ENCODE data around the gene ADAM10. TPM values are rescaled to one million over a fixed set of nuclear protein-coding genes. Genes with fewer than 3 reads are reported as not detected.
"Not testable (repeated sequence)": the region's sequence is repeated elsewhere in the genome, so short reads cannot be mapped to it uniquely, and the experiment has no call there.

ADAM10 gene
- total RNA-seq, 1 donor from 2014 or later = 36.6 TPM

DNA sequence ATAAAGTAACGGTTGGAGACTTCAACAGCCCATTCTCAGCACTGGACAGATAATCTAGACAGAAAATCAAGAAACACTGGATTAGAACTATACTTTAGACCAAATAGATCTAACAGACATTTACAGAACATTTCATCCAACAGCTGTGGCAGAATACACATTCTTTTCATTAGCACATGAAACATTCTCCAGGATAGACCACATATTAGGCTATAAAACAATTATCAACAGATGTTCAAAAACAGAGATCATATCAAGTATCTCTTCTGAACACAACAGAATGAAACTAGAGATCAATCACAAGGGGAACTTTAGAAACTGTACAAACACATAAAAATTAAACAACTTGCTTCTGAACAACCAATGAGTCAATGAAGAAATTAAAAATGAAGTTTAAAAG lies 133.3 kb downstream of the ADAM10 start:
- DNase-seq (ENCODE audit: low spot score) = no peak
- no peak for ATAC-seq

DNA sequence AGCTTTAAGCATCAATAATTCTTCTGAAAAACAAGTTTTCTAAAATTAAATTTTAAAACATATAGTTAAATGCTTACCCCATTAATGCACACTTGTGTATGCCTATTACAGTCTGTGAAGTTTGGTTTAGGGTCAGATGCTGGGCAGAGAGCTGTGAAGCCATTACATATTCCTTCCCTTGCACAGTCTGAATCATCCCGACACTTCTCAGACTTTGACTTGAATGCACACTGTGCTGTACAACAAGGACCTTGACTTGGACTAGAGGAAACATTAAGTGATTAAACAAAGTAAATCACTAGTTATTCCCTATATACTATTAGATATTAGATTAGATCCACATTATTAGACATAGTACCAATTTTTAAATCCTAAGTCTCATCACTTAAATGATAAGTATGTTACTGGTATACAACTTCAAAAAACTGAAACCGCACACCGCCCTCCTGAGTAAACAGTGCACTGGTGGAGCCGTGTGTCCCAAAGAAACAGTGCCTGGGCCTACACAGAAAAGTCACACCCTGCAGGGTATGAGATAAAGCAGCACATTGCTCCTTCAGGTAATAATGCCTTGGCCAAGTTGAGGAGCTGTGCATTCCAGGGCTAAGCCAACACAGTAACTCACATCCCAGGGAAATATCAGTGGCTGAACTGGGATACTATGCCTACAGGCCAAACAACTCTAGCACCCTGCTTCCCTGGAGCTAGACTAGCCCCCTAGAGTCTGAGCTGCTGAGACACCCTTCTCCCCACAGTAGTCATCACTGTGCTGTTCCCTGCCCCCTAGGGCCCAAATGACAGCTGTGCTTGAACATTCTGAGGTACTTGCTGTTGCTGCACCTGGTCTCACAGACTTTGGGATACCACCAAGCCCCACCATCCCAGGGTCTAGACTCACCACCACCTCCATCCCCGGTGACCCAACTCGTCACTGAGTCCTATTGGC lies 137.5 kb downstream of the ADAM10 start:
- DNase-seq (ENCODE audit: low spot score) = no peak
- ATAC-seq = no peak

DNA sequence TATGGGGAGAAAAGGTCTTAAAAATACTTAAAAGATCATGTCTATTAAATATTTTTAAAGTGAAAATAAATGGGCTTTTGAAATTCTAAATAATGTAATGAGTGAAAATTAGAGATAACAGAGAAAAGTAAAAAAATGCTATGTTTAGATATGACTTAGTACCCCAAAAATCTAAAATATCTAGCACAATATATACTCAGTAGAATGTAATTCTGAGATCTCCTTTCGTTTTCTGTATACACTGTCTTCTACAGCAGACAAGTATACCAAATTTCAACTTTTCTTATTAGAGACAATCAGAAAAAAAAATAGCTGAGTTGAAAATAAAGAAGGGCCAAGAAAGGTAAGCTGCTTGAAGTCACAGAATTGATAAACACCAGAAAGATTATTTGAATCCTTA lies 140.8 kb downstream of the ADAM10 start:
- ATAC-seq (no peak), DNase-seq (ENCODE audit: low spot score) (no peak)

DNA sequence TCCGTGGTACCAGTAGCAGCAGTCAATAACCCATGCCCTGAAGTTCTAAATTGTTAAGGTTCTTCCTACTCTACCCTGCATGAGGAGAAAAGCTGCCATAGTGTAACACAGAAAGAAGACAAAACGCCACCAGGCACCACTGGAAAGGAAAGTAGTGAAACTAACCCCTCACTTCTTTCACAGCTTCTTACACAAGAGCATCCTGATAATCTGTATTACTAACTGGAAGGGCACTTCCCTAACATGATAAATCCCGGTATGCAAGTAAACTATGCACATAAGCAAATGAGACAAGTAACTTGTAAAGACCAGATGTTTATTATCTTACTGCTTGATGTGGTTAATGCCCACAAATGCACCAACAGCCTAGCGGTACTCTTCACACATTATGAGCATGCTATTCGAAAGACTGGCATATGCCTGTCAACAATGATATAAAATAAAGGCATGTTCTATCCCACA lies 141.3 kb downstream of the ADAM10 start:
- DNase-seq (ENCODE audit: low spot score) (no peak), ATAC-seq (no peak)

DNA sequence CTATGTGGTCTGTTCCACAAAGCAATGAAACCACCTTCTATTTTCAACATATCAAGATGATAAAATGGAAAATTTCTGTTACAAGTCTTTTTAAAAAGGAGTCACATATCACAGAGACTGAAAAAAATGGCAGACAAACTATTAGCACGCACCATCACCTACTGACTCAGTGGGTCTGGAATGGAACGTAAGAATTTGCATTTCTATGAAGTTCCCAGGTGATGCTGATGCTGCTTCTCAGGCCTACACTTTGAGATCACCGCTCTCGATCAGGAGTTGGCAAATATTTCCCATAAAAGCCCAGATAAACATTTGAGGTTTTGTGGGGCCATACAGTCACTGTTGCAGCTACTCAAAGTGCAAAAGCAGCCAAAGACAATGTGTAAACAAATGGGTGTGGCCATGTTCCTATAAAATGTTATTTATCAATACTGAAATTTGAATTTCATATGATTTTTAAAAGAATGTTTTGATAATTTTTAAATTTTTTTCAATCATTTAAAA lies 142.9 kb downstream of the ADAM10 start:
- DNase-seq (ENCODE audit: low spot score) (no peak), ATAC-seq (no peak)

DNA sequence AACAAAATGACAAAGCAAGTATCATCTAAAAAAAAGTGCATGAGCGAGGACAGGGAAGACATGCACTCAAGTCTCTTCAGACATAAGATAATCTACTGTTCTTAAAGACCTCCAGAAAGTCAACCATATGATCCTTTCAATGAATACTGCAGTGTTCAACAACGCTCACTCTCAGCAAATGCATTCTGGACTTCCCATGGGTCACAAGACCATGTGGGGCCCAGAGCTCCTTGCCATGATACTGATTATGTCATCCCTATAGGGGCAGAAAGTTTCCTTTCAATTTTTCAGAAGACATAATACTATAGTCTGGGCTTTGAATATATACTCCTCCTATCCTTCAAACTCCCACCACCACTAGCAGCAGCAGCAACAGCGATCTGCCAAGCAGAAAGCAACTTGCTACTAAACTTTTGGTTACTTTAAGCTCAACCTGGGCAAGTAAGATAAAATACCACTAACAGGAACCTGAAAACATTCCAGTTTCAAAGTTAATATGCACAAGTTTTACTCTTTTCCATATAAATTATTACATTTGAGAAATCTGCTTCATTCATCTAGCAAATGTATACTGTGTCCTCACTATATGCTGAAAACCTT lies 143.5 kb downstream of the ADAM10 start:
- DNase-seq (ENCODE audit: low spot score) (no peak), ATAC-seq (no peak)

DNA sequence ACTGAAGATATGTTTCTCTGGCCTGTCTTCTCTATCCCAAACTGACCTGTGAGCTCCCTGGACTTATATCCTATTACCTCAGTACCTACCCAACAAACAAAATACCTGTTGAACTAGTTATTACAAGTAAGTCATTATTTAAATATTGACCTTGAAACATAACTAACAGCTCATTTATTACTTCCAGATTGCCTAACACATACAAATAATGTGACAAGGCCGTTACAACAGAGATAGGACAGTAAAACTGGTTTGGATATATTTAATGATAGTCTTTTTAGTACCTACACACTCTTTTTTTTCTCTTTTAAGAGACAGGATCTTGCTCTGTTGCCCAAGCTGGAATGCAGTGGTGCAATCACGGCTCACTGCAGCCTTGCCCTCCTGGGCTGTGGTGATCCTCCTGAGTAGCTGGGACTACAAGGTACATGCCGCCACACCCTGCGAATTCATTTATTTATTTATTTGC lies 145.0 kb downstream of the ADAM10 start:
- ATAC-seq = peak; percentile 64
- DNase-seq (ENCODE audit: low spot score) = no peak

DNA sequence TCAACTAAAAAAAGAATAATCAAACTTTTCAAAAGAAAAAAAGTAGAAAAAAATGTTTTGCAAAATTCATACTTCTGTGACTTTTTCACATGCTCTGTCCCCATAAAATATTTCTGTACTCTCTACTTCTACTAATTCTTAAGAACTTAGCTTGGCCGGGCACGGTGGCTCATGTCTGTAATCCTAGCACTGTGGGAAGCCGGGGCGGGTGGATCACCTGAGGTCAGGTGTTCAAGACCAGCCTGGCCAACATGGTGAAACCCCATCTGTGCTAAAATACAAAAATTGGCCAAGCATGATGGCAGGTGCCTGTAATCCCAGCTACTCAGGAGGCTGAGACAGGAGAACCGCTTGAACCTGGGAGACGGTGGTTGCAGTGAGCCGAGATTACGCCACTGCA lies 145.6 kb downstream of the ADAM10 start:
- DNase-seq (ENCODE audit: low spot score); ATAC-seq: not testable (repeated sequence)

DNA sequence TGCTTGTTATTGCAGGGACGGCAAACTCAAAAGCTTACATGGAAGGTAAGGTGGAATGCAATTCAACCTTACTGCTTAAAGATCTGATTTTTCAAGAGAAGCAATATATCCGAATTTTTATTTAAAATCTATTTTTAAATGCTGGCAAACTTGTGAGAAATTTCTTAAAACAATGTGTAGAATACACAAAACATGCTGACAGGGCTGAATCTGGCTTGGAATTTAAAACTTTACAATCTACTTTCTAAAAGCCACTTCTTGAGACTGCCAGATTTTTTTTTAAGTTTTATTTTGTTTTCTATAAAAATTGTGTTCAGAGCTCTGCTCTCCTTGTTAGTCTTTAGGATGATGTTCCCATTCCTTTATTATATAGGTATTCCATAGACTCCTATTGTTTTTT lies 146.7 kb downstream of the ADAM10 start:
- ATAC-seq = no peak
- DNase-seq (ENCODE audit: low spot score) = no peak

DNA sequence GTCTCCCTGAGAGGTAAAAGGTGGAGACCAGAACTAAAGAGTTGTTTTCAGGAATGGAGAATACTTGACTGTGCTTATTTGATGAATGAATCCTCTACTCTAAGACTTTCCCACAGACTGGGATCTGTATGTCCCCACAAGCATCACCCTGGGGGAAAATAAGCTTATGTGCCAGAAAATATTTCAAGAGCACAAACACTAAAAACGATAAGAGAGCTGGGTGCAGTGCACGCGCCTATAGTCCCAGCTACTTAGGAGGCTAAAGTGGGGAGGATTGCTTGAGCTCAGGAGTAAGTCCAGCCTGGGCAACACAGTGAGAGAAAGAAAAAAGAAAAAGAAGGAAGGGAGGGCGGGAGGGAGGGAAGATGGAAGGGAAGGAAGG lies 150.7 kb downstream of the ADAM10 start:
- DNase-seq (ENCODE audit: low spot score) (no peak), ATAC-seq (no peak)

DNA sequence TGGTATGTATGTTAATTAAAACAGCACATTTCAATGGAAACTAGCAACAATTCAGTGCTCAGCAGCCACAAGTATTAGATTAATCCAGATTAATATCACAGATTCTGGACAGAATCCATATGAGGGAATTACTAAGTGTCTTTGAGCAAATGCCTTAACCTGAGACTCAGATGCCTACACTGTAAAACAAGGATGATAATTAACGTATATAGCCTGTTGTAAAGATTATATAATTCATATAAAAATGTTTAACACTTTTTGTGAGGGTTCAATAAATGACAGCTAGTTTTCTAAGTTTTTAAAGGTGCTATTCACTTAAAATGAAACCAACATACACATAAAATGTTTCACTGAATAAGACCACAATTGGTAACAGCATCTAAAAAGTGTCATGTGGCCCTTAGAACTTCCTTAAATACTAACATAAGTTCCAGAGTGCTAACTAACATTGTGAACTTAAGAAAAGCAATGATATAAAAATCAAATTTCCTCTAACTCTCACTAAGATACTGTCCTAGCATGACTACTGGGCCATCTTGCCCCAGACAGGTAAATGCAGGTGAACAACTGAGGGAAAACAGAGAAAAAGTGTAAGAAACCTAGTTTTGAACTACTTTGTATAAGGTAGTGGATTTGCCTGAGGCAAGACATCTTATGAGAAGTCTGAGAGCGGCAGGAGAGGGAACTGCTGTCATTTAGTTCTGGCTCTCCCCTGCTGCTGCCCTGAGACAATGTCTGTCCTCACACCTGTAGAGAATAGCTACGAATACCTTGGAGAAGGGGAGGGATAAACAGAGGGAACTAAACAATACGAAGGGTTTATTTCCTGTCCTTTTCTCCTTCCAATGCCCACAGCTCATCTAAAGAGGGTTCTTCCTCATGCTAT lies 151.3 kb downstream of the ADAM10 start:
- DNase-seq (ENCODE audit: low spot score) = no peak
- no peak for ATAC-seq

DNA sequence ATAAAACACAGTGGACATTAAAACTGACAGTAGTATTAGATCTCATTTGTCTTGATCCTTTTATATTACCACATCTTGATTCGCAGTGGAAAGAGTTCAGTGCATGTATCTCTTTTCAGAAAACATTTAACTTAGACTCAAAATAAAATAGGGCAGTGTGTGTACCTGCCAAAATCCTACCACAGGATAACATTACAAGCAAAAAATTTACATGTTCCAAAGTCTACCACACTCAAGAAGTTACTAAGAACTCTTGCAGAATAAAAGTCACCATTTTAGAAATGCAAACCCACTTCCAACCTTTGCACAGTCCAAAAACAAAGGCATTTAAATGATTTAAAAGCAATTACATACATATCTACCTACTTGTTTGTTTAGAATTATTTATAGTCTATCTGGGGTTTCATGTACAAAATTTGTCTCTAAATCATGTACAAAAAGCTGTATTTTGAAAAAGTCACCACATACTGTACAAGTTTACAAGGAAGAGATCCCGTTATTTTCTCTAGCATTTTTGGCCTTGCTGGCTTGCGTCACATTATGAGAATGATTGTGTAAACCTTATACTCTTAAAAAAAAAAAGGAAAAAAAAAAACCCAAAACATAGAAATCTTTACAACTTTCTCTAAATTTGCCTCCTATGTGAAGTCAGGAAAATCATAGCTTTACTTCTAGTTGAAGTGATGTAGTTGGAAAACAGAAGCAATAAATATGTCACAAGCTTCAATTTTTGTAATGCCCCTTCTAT lies 153.8 kb downstream of the ADAM10 start:
- ATAC-seq (peak; percentile 78), DNase-seq (ENCODE audit: low spot score) (no peak)

DNA sequence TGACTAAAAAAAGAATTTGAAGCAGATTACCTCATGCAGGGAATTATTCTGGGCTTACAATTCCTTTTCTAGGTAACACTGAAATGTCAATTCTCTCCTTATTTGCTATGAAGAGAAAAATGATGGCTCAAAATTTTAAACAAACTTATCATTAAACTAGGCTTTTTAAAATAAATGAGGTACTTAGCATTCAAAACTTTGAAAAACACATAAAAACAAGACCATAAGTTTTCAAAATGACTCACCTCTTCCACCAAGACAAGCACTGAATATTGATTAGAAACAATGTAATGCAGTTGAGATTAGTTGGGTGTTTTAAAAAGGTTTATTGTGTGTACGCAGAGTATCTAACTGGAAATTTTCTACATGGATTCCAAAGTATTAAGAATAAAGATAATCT lies 154.6 kb downstream of the ADAM10 start:
- no peak for DNase-seq (ENCODE audit: low spot score)
- no peak for ATAC-seq

DNA sequence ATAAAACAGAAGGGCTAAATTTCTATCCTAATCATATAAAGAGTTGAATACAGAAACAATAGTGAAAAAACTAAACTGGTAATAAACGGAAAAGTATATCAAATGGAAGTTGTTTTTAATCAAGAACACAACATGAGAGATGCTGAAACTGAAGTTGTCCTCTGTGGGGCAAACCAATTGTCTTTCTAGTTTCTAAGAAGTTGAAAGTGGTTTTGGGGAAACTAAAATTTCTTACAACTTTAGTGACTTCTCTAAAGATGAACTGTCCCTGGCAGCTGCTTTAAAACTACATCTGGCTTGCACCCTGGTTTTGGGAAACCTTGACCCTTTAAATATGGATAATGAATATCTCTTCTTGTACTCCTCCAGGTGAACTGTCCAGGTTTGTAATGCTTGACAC lies 155.6 kb downstream of the ADAM10 start:
- no peak for DNase-seq (ENCODE audit: low spot score)
- no peak for ATAC-seq

DNA sequence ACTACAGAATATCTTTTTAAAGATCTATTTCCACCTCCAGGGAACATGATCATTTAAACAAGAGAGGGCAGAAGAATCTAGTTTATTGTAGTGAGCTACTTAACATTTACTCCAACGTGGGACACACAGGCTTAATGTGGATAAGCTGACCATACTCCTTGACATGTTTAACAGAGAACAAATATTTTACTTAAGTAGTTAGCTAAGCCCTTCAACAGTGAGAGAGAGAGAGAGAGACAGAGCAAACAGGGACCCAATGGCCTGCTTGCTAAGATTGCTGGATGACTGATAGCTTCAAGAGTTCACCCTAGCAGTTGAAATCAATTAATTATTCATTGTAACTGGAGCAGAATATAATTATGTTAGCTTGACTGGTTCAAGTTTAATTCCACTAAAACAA lies 158.6 kb downstream of the ADAM10 start:
- no peak for ATAC-seq
- no peak for DNase-seq (ENCODE audit: low spot score)

DNA sequence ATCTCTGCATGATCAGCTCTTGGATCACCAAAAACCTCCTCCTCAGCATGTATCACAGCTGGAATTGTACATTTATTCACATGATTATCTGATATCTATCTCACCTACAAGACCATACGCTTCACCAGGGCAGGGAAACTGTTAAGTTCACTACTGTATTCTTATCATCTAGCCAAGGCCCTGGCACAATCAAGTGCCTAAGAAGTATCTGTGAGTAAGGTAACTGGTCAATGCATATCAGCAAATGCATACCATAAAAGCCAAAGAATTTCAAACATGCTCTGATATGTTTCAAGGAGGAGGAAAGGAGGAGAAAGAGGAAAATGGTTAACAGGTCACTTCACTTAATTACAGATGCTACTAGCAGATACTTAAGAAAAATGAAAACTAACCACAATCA lies 159.3 kb downstream of the ADAM10 start:
- ATAC-seq = no peak
- no peak for DNase-seq (ENCODE audit: low spot score)

DNA sequence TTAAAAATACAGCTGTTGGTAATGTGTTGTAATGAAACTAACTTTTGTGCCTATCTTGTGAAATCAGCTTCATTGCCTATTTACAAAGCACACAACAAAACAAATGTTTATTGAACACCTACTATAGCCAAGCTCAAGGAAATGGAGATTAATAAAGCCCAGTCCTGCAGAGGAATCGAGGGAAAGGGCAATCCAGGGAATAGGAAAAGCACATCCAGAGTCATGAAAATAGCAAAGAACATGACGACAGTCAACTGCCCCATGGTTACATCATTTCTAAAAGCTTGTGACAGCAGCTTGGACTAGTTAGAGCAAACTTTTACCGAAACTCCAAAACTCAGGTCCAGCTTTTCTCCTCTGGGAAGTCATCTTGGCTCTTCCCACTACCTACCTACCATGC lies 160.5 kb downstream of the ADAM10 start:
- ATAC-seq (peak; percentile 61), DNase-seq (ENCODE audit: low spot score) (no peak)

DNA sequence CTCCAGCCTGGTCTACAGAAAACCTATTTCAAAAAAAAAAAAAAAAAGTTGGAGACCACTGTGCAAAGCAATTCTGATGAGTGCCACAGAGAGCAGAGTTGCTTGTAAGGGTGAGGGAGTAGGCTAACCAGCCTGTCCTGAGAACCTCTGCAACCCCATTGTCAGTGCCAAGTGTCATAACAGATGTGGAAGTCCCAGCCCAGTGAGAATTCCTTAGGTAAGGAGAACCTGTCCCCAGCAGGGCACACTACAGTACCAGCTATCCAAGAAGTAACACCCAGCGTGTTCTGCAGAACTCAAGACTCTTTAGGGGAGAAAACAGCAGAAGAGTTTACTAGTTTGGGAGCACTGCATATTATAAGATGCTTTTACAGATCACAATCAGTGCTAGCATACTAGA lies 161.4 kb downstream of the ADAM10 start:
- ATAC-seq (peak; percentile 54), DNase-seq (ENCODE audit: low spot score) (no peak)

DNA sequence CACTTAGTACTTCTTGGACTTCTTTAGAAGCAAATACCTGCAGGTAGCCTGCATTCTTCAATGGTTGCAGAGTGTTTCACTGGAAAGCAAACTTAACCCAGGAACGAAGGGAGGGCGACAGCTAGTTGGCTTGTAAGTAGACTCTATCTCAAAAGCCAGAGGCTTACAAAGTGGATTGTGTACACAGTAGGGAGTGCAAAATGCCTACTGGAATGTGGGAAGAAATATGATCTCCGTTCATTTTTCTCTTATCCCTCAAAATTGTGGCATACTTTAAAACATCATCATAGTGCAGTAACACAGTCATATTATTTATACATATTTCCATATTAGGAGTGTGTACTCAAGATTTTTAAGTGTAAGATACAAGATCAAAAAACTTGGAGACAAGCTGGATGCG lies 162.0 kb downstream of the ADAM10 start:
- DNase-seq (ENCODE audit: low spot score) (no peak), ATAC-seq (no peak)

DNA sequence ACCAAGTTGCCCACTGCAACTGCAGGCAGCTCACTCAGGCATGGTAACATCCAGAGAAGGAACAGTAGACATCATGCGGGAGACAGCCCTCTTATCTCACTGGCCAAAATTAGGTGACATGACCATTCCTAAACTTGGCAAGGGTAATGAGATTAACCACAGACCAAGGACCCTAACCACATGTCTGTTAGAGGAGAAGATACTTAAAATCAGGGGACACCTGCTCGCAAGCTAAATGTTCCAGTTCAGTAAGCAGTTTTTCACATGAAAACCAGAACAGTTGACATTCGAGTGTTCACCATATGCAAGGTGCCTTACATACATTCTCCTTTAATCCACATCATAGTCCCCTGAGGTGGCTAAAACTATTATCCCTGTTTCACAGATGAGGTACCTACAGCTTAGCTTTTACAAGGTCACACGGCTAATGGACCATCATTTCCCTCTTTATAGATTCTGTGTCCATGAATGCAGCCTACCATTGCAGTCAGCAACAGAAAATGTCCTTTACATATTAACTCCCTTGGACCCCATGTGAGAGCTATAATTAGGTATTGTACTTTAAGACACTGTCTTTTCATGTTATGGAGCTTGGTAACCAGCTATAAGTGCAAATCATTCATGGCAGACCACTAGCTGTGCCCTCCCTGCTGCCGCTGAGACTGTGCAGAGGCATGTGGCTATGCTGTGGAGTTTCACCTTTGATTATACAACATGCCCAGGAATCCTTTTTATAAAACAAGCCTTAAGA lies 163.6 kb downstream of the ADAM10 start:
- ATAC-seq = no peak
- no peak for DNase-seq (ENCODE audit: low spot score)

Data from left lobe of liver (tissue), 2 donors.